Esophagus muscularis mucosa (tissue), 3 donors: ENCODE data around the gene SOCS7.

Experiments
- EP300 ChIP-seq: sonication (generic); formaldehyde crosslinking; IDR thresholded peaks from one replicate; pipeline ENCODE4 v1.6.1; 2017; ENCODE audit warnings: antibody characterized with exemption
- TF ChIP-seq, protein P1 (sequence below), 3 experiments: fragments of 200-600 bp in 2 of 3; fragments of 450-650 bp in 1 of 3; sonication (generic) in 2 of 3; IDR thresholded peaks; one replicate each; pipeline ENCODE4 v1.5.1; 2017 to 2019; ENCODE audit warnings: antibody characterized with exemption in 3 of 3, mild to moderate bottlenecking in 2 of 3, moderate library complexity in 1 of 3

DNA sequence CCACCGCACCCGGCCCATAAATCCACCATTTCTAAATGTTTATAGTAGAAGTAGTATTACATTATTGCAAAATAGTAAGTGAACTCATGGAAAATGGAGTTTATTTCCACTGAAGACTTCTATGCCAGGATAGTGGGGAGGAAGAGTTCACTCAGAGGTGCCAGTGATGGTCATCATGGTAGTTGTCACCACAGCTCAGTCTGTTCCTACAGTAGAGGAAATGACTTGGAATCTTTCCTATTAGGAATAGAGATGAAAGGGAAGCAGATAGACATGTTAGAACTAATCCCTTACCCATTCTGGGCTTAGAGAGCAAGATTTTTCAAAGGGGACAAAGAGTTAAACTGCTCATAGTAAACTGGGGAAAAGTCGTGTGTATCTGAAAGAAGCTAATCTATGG, 34.6 kb upstream of the SOCS7 start:
- no peak for TF ChIP-seq EP300
- TF ChIP-seq, protein P1, sequence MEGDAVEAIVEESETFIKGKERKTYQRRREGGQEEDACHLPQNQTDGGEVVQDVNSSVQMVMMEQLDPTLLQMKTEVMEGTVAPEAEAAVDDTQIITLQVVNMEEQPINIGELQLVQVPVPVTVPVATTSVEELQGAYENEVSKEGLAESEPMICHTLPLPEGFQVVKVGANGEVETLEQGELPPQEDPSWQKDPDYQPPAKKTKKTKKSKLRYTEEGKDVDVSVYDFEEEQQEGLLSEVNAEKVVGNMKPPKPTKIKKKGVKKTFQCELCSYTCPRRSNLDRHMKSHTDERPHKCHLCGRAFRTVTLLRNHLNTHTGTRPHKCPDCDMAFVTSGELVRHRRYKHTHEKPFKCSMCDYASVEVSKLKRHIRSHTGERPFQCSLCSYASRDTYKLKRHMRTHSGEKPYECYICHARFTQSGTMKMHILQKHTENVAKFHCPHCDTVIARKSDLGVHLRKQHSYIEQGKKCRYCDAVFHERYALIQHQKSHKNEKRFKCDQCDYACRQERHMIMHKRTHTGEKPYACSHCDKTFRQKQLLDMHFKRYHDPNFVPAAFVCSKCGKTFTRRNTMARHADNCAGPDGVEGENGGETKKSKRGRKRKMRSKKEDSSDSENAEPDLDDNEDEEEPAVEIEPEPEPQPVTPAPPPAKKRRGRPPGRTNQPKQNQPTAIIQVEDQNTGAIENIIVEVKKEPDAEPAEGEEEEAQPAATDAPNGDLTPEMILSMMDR (IDR thresholded peaks at IDR 0.05), result no peak
